ENCODE results near the gene IL13RA1.

IL13RA1 gene

DNA sequence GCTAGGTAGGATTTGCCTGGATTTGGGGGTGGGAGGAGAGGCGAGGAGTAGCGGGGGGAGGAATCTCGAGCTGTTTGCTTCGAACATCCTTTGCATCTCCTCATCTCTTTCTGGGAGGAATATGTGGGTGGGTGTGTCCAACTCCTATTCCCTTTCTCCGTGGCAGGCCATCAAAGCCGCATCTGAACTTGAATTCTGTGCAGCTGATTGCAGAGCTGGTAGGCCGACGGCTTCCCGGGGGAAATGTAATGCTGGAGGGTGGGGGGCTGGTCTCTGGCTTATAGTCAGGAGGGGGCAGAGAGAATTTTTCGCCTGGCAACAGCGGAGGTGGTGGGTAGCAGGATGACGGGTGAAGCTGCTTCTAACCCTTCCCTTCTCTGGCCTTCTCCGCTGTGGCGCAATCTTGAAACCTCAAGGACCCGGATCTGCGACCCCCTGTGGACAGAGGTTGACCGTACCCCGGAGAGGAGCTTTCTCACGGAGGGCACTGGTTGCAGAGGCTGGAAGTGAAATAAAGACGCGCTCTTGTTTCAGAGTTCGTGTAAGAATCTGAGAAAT, 96.8 kb downstream of the IL13RA1 start:
- no peak overlapping the region for H3K27ac ChIP-seq
- no peak for TF ChIP-seq CTCF (conservative IDR thresholded peaks at IDR 0.05; ENCODE audit: low read depth)
- ChIA-PET POLR2A (ENCODE audit: low non-redundant PET) (interaction anchor here (0.6 kb wide), 1 partner anchor 258 kb away, joined by 3 read pairs; no protein-coding TSS in a partner anchor), CTCF (interaction anchor here (0.6 to 1.0 kb wide), 4 partner anchors 132 to 272 kb away, joined by 4 to 6 read pairs (median 4); no protein-coding TSS in a partner anchor)
- DNase-seq (ENCODE audit: low spot score): no peak

GRCh38 chrX:118825227-118825626, 97.8 kb downstream of the IL13RA1 start:
- CTCF ChIA-PET: no interaction called here
- H3K27ac ChIP-seq: no peak overlapping the region
- POLR2A ChIA-PET (ENCODE audit: low non-redundant PET): no interaction called here
- no peak for DNase-seq (ENCODE audit: low spot score)
- no peak for TF ChIP-seq CTCF (conservative IDR thresholded peaks at IDR 0.05; ENCODE audit: low read depth)

GRCh38 chrX:118839334-118839958, 112.0 kb downstream of the IL13RA1 start:
- CTCF ChIA-PET: interaction anchor here (0.6 to 1.2 kb wide), 8 partner anchors 13 to 245 kb away, joined by 3 to 8 read pairs (median 3); no protein-coding TSS in a partner anchor
- peak; percentile 66 for TF ChIP-seq CTCF (conservative IDR thresholded peaks at IDR 0.05; ENCODE audit: low read depth)
- POLR2A ChIA-PET (ENCODE audit: low non-redundant PET): no interaction called here
- peak; percentile 26 for DNase-seq (ENCODE audit: low spot score)
- H3K27ac ChIP-seq: no peak overlapping the region

All from RWPE1 (cell line).